ENCODE measurements around the gene ACTR10.

DNA sequence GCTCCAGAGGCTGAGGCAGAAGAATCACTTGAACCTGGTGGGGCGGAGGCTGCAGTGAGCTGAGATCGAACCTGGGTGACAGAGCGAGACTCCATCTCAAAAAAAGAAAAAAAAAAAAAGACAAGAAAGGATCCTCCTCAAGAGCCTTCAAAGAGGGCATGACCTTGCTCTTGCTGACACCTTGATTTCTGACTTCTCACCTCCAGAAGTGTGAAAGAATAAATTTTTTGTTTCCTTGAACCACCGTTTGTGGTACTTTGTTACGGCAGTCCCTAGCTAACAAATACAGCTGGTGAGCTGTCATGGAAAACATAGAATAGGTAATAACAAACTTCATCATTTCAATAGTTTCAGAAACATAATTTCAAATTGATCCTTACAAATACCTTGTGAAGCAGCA lies 1.9 kb upstream of the ACTR10 start:
- TF ChIP-seq POLR2AphosphoS5 (IDR thresholded peaks at IDR 0.05) = no peak
- TF ChIP-seq, protein P1, sequence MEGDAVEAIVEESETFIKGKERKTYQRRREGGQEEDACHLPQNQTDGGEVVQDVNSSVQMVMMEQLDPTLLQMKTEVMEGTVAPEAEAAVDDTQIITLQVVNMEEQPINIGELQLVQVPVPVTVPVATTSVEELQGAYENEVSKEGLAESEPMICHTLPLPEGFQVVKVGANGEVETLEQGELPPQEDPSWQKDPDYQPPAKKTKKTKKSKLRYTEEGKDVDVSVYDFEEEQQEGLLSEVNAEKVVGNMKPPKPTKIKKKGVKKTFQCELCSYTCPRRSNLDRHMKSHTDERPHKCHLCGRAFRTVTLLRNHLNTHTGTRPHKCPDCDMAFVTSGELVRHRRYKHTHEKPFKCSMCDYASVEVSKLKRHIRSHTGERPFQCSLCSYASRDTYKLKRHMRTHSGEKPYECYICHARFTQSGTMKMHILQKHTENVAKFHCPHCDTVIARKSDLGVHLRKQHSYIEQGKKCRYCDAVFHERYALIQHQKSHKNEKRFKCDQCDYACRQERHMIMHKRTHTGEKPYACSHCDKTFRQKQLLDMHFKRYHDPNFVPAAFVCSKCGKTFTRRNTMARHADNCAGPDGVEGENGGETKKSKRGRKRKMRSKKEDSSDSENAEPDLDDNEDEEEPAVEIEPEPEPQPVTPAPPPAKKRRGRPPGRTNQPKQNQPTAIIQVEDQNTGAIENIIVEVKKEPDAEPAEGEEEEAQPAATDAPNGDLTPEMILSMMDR (IDR thresholded peaks at IDR 0.05) = no peak

Data from gastroesophageal sphincter (tissue), 3 donors.